ENCODE measurements around the gene TMTC4.

DNA sequence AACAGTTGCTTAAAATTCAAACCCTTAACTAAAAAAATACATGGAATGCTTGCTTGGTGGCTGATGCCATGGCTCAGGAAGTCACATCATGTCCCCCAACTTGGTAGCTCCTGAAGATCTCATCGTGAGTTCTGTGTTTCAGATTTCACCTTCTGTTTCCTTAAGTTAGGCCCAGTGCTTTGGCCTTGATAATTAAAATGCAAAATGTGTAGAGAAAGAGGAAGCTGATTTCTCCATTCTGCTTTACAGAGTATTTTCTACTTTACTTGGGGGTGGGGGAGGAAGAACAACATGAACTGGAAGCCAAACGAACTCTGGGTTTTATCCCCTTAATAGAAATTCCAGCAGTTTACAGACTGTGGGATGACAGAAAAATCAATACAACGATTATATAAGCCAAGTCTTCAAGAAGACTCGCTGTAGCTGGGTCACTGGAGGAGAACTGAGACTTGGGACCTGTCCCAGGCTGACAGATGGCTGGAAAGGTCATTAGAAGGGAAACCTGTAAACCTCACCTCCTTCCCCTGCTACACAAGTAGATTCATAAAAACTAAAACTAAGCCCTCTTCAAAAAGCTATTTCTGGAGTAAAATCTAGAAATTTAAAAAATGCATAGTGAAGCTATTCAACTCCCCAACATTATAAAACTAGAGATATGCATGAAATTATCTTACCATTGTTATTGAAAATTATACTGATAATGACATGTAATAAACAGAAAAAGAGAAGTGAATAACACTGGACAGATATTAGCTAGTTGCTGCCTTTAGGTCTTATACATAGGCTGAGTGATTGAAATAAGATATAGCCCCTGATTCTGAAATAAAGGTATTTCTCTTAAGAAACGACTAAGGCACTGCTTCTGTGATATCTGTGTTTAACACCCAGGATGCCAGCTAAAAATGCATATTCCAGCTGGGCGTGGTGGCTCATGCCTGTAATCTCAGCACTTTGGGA, 63.9 kb downstream of the TMTC4 start:
- TF ChIP-seq POLR2A (IDR thresholded peaks at IDR 0.05; ENCODE audit: low read depth, low read length) = no peak
- TF ChIP-seq JUND (IDR thresholded peaks at IDR 0.05; ENCODE audit: low read depth, low read length) = no peak
- TF ChIP-seq RAD51 (IDR thresholded peaks at IDR 0.05) = no peak
- no peak for TF ChIP-seq RAD21 (IDR thresholded peaks at IDR 0.05; ENCODE audit: insufficient read depth, low read depth, low read length)
- no peak for TF ChIP-seq SREBF2 (IDR thresholded peaks at IDR 0.05; ENCODE audit: low read length)
